H1 (cell line): ENCODE results near the gene POLE. TPM values are rescaled to one million over a fixed set of nuclear protein-coding genes. Genes with fewer than 3 reads are reported as not detected.

Source experiments
- CBX5 ChIP-seq: fragments of 300-800, 300-1000 bp; sonication (generic); IDR thresholded peaks from 2 replicates; pipeline ENCODE4 v1.7.1; 2016; ENCODE audit warnings: antibody characterized with exemption, low read length, low read depth
- RBBP5 ChIP-seq: IDR thresholded peaks from 2 replicates; pipeline ENCODE4 v1.7.1; 2012; ENCODE audit warnings: low read depth, mild to moderate bottlenecking, inconsistent platforms, low read length, moderate library complexity, borderline replicate concordance
- polyA plus RNA-seq, 7 experiments: library from polyadenylated mRNA; depleted of rRNA in 3 of 7; stranded (reverse) in 5 of 7; unstranded in 2 of 7; fragments of >200 nt in 5 of 7; fragments of 200-250 nt in 2 of 7; gene quantifications; 1 replicate in 5 of 7; 2 replicates in 1 of 7; 4 replicates in 1 of 7; pipeline versions ENCODE4 v1.2.1 to v1.2.3, GENCODE V29; 2011 to 2013; ENCODE audit warnings: missing spikeins in 2 of 7, mixed read lengths in 2 of 7
- total RNA-seq: library from RNA; stranded (reverse); fragmentation: NEBNext Ultra II Directional; extraction: Animal tissue kit (Norgen Biotek cat#: 25700); gene quantifications from 2 replicates; pipeline ENCODE4 v1.2.1, GENCODE V29; 2021

The POLE gene
- total and polyA plus RNA-seq, 2 of the 8 experiments (the other 6 are each of a cell fraction or from before 2014, with no cell fraction given) = 59.7 to 115 TPM

- no peak for TF ChIP-seq CBX5
- no peak for TF ChIP-seq RBBP5
Observed at GRCh38 chr12:132660052-132660451, 27.1 kb downstream of the POLE start (continued).
